Trophoblast cell (in vitro differentiated cells and primary cell): ENCODE data around the gene GSK3B.

Source experiments
- DNase-seq, 2 donors: peaks; one replicate each; pipeline ENCODE4 v3.0.0-alpha.2; 2016
- H2AFZ ChIP-seq: 2 replicates; pipeline ENCODE4 v1.6.1; 2013; ENCODE audit warnings: low read length, moderate library complexity, mild to moderate bottlenecking; ENCODE audit not compliant: insufficient read depth, poor library complexity
- H2AK5ac ChIP-seq: 2 replicates; pipeline ENCODE4 v1.6.1; 2013; ENCODE audit warnings: mild to moderate bottlenecking, low read length
- H2BK120ac ChIP-seq: 2 replicates; pipeline ENCODE4 v1.6.1; 2013; ENCODE audit warnings: low read length, mild to moderate bottlenecking, moderate library complexity; ENCODE audit not compliant: insufficient read depth, poor library complexity
- H2BK12ac ChIP-seq: 2 replicates; pipeline ENCODE4 v1.6.1; 2013; ENCODE audit warnings: mild to moderate bottlenecking, low read length, moderate library complexity
- H2BK5ac ChIP-seq: 2 replicates; pipeline ENCODE4 v1.6.1; 2013; ENCODE audit warnings: low read length, low read depth, moderate library complexity, mild to moderate bottlenecking; ENCODE audit not compliant: poor library complexity
- H3K14ac ChIP-seq: 2 replicates; pipeline ENCODE4 v1.6.1; 2013; ENCODE audit warnings: mild to moderate bottlenecking, low read length
- H3K18ac ChIP-seq: 2 replicates; pipeline ENCODE4 v1.6.1; 2013; ENCODE audit warnings: mild to moderate bottlenecking, low read length
- H3K23ac ChIP-seq: 2 replicates; pipeline ENCODE4 v1.6.1; 2013; ENCODE audit warnings: low read length
- H3K27ac ChIP-seq: 2 replicates; pipeline ENCODE4 v1.5.1; 2013; ENCODE audit warnings: low read depth, mild to moderate bottlenecking, inconsistent platforms, low read length, moderate library complexity
- H3K27me3 ChIP-seq: 2 replicates; pipeline ENCODE4 v1.6.1; 2013; ENCODE audit warnings: inconsistent platforms, mild to moderate bottlenecking, low read length, moderate library complexity; ENCODE audit not compliant: insufficient read depth
- H3K36me3 ChIP-seq, 2 experiments: 1 replicate in 1 of 2; 2 replicates in 1 of 2; pipeline ENCODE4 v1.6.1; 2013; ENCODE audit warnings: low read length in 2 of 2, mild to moderate bottlenecking in 2 of 2, moderate library complexity in 1 of 2; ENCODE audit not compliant: insufficient read depth in 2 of 2, control insufficient read depth in 1 of 2
- H3K4ac ChIP-seq: 2 replicates; pipeline ENCODE4 v1.6.1; 2013; ENCODE audit warnings: low read depth, mild to moderate bottlenecking, low read length, moderate library complexity
- H3K4me1 ChIP-seq, 2 experiments: 1 replicate in 1 of 2; 2 replicates in 1 of 2; pipeline ENCODE4 v1.6.1; 2013; ENCODE audit warnings: low read length in 2 of 2, mild to moderate bottlenecking in 2 of 2, moderate library complexity in 1 of 2; ENCODE audit not compliant: insufficient read depth in 2 of 2, control insufficient read depth in 1 of 2
- H3K4me2 ChIP-seq: 2 replicates; pipeline ENCODE4 v1.6.1; 2013; ENCODE audit warnings: inconsistent platforms, mild to moderate bottlenecking, low read length, moderate library complexity
- H3K4me3 ChIP-seq: 2 replicates; pipeline ENCODE4 v1.5.1; 2013; ENCODE audit warnings: mild to moderate bottlenecking, low read depth, low read length, inconsistent platforms
- H3K79me1 ChIP-seq: one replicate; pipeline ENCODE4 v1.6.1; 2013; ENCODE audit warnings: low read length
- H3K79me2 ChIP-seq: 2 replicates; pipeline ENCODE4 v1.6.1; 2013; ENCODE audit warnings: low read length, mild to moderate bottlenecking; ENCODE audit not compliant: control insufficient read depth, insufficient read depth, poor library complexity
- H3K9ac ChIP-seq: 2 replicates; pipeline ENCODE4 v1.6.1; 2013; ENCODE audit warnings: mild to moderate bottlenecking, low read length
- H3K9me3 ChIP-seq: 2 replicates; pipeline ENCODE4 v1.6.1; 2013; ENCODE audit warnings: low read depth, mild to moderate bottlenecking, control low read depth, inconsistent platforms, low read length; ENCODE audit not compliant: insufficient read depth
- H4K12ac ChIP-seq: 2 replicates; pipeline ENCODE4 v1.6.1; 2013; ENCODE audit warnings: low read depth, mild to moderate bottlenecking, low read length, moderate library complexity
- H4K8ac ChIP-seq: 2 replicates; pipeline ENCODE4 v1.6.1; 2013; ENCODE audit warnings: low read depth, mild to moderate bottlenecking, low read length, moderate library complexity
- H4K91ac ChIP-seq: one replicate; pipeline ENCODE4 v1.6.1; 2013; ENCODE audit warnings: low read depth, mild to moderate bottlenecking, low read length, moderate library complexity
- WGBS: extraction: QIAGEN DNeasy Blood & Tissue Kit; methylation state at CpG from one replicate; pipeline ENCODE4 v1.1.7; 2013; ENCODE audit warnings: missing lambda C conversion rate; ENCODE audit not compliant: insufficient read length, insufficient coverage; ENCODE audit errors: extremely low coverage; 5-methylcytosine and 5-hydroxymethylcytosine counted together

The GSK3B gene

DNA sequence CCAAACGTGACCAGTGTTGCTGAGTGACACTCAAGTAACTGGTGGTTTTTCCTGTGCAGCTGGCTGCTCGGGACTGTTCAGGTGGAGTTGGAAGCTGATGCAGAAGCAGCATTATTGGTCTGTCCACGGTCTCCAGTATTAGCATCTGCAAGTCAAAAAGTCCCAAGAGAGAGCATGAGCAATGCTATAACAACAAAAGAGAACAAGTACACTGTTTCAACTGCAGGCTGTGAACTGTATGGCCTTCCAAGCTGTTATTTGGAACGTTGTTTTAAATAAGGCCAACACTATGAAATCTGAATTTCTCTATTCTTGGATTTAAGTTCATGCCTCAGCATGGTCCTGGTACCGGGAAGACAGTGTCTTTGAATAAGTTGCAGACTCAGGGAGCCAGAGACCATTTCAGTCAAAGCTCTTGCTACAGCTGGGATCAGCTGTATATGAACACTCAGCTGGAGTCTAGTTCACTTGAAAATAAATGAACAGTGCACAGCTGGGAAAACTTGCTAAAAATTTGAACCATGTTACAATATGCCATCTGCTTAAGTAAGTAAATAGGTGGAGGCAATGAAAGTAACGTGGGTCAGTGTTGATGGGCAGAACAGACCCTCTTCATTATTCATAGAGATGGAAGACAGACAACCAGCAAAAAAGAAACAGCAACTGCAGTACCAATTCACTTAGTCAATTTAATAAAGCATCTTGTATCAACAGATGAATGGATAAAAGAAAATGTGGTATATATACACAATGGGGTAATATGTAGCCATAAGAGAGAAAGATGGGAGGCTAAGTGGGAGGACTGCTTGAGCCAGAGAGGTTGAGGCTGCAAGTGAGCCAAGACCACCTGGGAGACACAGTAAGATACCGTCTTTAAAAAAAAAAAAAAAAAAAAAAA, 267.3 kb downstream of the GSK3B start:
- Histone ChIP-seq H2BK12ac (no peak overlapping the region), H3K4me1 (peaks cover 0 to 2% of the 10 kb centered on the region in 2 experiments)
- no peak for DNase-seq

DNA sequence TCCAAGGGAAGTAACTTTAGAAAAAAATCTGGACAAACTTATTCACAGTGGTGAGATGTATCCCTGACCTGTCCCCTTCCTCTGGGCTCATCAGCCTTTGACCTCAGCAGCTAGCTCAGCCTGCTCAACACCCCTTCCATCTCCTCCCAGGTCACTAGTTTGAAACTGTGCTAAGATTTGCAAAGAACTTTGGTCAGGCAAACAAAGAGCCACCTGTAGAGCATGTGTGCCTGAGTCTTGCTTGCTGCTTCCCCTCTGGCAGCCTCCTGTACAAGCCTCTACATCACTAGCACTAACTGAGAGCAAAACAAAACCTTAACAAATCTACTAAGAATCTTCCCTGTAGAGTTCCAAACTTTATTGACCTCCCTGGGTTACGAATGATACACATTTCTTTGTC, 268.4 kb downstream of the GSK3B start:
- Histone ChIP-seq H3K79me2 (no peaks in the 10 kb centered on the region), H3K23ac (no peak overlapping the region), H3K4ac (no peak overlapping the region), H3K9me3 (no peaks in the 10 kb centered on the region), H4K91ac (no peak overlapping the region), H3K4me2 (no peak overlapping the region), H4K12ac (no peak overlapping the region), H3K18ac (no peak overlapping the region), H3K14ac (no peak overlapping the region), H3K27me3 (no peaks in the 10 kb centered on the region), H2BK12ac (no peak overlapping the region), H4K8ac (no peak overlapping the region), H2BK5ac (no peak overlapping the region), H3K4me1 (no peaks in the 10 kb centered on the region), H3K36me3 (peaks cover 4 to 13% of the 10 kb centered on the region in 2 experiments), H3K4me3 (no peak overlapping the region), H3K79me1 (no peaks in the 10 kb centered on the region), H3K9ac (no peak overlapping the region), H2AFZ (no peak overlapping the region), H3K27ac (no peak overlapping the region), H2BK120ac (no peak overlapping the region), H2AK5ac (no peak overlapping the region)
- no peak for DNase-seq
- WGBS: no CpG with 5 or more reads among the region's 1 CpG

More for the DNA sequence above, 267.3 kb downstream of the GSK3B start:
- H3K23ac ChIP-seq: no peak overlapping the region
- no peak overlapping the region for H2BK120ac ChIP-seq
- peaks cover 4 to 13% of the 10 kb centered on the region in 2 experiments for H3K36me3 ChIP-seq
- H3K4me3 ChIP-seq: no peak overlapping the region
- no peaks in the 10 kb centered on the region for H3K9me3 ChIP-seq
- H3K14ac ChIP-seq: no peak overlapping the region
- H2BK5ac ChIP-seq: no peak overlapping the region
- no peak overlapping the region for H3K18ac ChIP-seq
- H3K27me3 ChIP-seq: no peaks in the 10 kb centered on the region
- no peak overlapping the region for H3K4ac ChIP-seq
- no peak overlapping the region for H3K4me2 ChIP-seq
- H2AK5ac ChIP-seq: no peak overlapping the region
- H3K79me2 ChIP-seq: no peaks in the 10 kb centered on the region
- H4K12ac ChIP-seq: no peak overlapping the region
- H4K91ac ChIP-seq: no peak overlapping the region
- no peak overlapping the region for H2AFZ ChIP-seq
- no peaks in the 10 kb centered on the region for H3K79me1 ChIP-seq
- no peak overlapping the region for H3K9ac ChIP-seq
- no peak overlapping the region for H3K27ac ChIP-seq
- H4K8ac ChIP-seq: no peak overlapping the region
- no CpG with 5 or more reads among the region's 7 CpGs for WGBS

DNA sequence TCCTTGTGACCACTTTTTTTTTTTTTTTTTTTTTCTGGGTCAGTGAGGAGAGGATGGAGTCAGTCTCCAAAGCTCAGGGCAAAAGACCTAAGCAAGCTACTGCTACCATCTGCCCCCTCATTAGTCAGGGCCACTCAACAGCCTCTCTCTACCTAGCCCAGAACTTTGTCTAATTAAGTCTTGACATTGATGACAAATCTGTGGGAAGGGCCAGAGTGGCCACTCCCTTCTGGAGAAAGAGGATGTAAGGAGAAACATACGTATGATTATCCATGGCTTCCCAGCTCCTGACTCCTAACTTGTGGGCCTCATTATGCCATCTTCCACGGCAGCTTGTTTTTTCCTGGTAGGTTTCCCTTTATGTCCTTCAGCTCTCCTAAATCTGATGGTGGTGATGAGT, 274.4 kb downstream of the GSK3B start:
- H3K79me1 ChIP-seq: no peaks in the 10 kb centered on the region
- no peak overlapping the region for H4K91ac ChIP-seq
- peaks cover 1 to 2% of the 10 kb centered on the region in 2 experiments for H3K36me3 ChIP-seq
- H3K23ac ChIP-seq: no peak overlapping the region
- H3K27me3 ChIP-seq: no peaks in the 10 kb centered on the region
- no peak overlapping the region for H2AK5ac ChIP-seq
- no peak overlapping the region for H3K27ac ChIP-seq
- H3K14ac ChIP-seq: no peak overlapping the region
- H3K4me1 ChIP-seq: no peaks in the 10 kb centered on the region
- no peak overlapping the region for H2BK120ac ChIP-seq
- H3K4me3 ChIP-seq: no peak overlapping the region
- no peak overlapping the region for H4K12ac ChIP-seq
- WGBS: no CpG with 5 or more reads among the region's 2 CpGs
- no peak overlapping the region for H3K9ac ChIP-seq
- no peaks in the 10 kb centered on the region for H3K79me2 ChIP-seq
- no peak overlapping the region for H2BK12ac ChIP-seq
- H4K8ac ChIP-seq: no peak overlapping the region
- no peak overlapping the region for H2AFZ ChIP-seq
- H3K18ac ChIP-seq: no peak overlapping the region
- H2BK5ac ChIP-seq: no peak overlapping the region
- DNase-seq: no peak
- no peak overlapping the region for H3K4me2 ChIP-seq
- no peak overlapping the region for H3K4ac ChIP-seq
- H3K9me3 ChIP-seq: no peaks in the 10 kb centered on the region

DNA sequence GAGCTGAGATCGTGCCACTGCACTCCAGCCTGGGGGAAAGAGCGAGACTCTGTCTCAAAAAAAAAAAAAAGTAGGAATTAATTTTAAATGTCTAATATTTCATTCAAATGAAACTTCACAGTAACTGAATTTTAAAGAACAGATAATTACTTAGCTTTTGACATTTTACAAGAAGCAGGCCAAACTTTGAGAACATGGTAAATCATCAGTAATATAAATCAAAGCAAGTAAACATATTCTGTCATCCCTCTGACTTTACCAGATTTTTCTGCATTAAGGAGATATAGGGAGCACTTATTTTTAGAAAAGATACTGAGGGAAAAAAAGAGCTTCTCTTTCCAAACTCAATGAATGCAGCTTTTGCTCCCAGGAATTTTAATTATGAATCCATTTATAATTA, 275.3 kb downstream of the GSK3B start:
- Histone ChIP-seq H2AK5ac (no peak overlapping the region), H3K9ac (no peak overlapping the region), H3K79me2 (no peaks in the 10 kb centered on the region), H4K91ac (no peak overlapping the region), H3K4me2 (no peak overlapping the region), H3K4me1 (no peaks in the 10 kb centered on the region), H3K4ac (no peak overlapping the region), H2BK5ac (no peak overlapping the region), H3K18ac (no peak overlapping the region), H3K14ac (no peak overlapping the region), H4K8ac (no peak overlapping the region), H3K79me1 (no peaks in the 10 kb centered on the region), H2BK120ac (no peak overlapping the region), H3K27me3 (no peaks in the 10 kb centered on the region), H3K4me3 (no peak overlapping the region), H2AFZ (no peak overlapping the region), H3K36me3 (no peaks in the 10 kb centered on the region), H2BK12ac (no peak overlapping the region), H3K23ac (no peak overlapping the region), H3K27ac (no peak overlapping the region), H3K9me3 (no peaks in the 10 kb centered on the region), H4K12ac (no peak overlapping the region)
- DNase-seq: no peak
- no CpG with 5 or more reads among the region's 2 CpGs for WGBS
